ENCODE results near the gene LDLRAD3. TPM values are rescaled to one million over a fixed set of nuclear protein-coding genes. Genes with fewer than 3 reads are reported as not detected.
"Not testable (repeated sequence)": the region's sequence is repeated elsewhere in the genome, so short reads cannot be mapped to it uniquely, and the experiment has no call there.

The LDLRAD3 gene
- total and polyA plus RNA-seq, 10 donors, result 1.5 to 9.6 (median 8.1) TPM

DNA sequence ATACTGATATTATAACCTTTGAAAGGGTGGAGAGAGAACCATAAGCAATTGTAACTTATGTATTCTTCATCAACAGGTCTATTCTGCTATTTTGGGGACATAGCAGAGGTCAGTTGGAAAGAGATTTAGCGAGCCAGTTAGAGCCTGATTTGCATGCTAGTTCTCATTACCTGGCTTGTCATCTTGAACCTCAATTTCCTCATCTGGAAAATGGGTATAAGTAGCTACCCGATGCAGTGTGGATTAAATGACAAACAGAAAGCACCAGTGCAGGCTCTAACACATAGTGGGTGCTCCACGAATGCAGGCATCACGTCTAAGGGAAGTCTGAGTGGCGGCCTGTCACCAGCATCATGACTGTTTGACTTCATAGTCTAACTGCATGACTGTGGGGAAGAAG is 67.7 kb downstream of the LDLRAD3 start:
- Histone ChIP-seq H3K4me1 (peaks cover 0 to 5% (median 0%) of the 10 kb centered on the region in 6 donors), H3K36me3 (no peaks in the 10 kb centered on the region), H3K27ac (no peak overlapping the region), H3K27me3 (replicated peaks in 1 of 7) (no peaks in the 10 kb centered on the region), H3K9me3 (no peaks in the 10 kb centered on the region), H3K4me3 (no peak overlapping the region)
- TF ChIP-seq POLR2AphosphoS5 (IDR thresholded peaks at IDR 0.05), result no peak
- TF ChIP-seq, protein P1, sequence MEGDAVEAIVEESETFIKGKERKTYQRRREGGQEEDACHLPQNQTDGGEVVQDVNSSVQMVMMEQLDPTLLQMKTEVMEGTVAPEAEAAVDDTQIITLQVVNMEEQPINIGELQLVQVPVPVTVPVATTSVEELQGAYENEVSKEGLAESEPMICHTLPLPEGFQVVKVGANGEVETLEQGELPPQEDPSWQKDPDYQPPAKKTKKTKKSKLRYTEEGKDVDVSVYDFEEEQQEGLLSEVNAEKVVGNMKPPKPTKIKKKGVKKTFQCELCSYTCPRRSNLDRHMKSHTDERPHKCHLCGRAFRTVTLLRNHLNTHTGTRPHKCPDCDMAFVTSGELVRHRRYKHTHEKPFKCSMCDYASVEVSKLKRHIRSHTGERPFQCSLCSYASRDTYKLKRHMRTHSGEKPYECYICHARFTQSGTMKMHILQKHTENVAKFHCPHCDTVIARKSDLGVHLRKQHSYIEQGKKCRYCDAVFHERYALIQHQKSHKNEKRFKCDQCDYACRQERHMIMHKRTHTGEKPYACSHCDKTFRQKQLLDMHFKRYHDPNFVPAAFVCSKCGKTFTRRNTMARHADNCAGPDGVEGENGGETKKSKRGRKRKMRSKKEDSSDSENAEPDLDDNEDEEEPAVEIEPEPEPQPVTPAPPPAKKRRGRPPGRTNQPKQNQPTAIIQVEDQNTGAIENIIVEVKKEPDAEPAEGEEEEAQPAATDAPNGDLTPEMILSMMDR (IDR thresholded peaks at IDR 0.05 in 8 of 11, conservative IDR thresholded peaks at IDR 0.05 in 3 of 11), result no peak
- TF ChIP-seq POLR2A (IDR thresholded peaks at IDR 0.05), result no peak
- intact Hi-C loops (cut with DNase I; ENCODE audit: low total_unique reads), result no loop called here
- no peak for DNase-seq
- 74 to 92% (median 85%) methylated on average over 5 of the region's 5 CpGs for WGBS, 5 donors

DNA sequence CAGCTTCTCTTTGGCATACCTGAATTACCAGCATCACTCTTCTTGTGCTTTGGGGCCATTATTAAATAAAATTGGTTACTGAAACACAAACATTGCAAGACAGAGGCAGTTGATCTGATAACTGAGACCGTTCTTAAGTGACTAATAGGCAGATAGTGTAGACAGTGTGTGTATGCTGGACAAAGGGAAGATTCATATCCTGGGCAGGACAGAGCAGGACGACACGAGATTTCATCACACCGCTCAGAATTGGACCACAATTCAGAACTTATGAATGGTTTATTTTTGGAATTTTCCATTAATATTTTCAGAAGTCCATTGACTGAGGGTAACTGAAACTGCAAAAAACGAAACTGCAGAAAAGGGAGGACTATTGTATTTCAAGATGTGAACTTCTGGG is 68.6 kb downstream of the LDLRAD3 start:
- Histone ChIP-seq H3K36me3 (no peaks in the 10 kb centered on the region), H3K4me3 (no peak overlapping the region), H3K27me3 (replicated peaks in 1 of 7) (no peaks in the 10 kb centered on the region), H3K27ac (no peak overlapping the region), H3K9me3 (no peaks in the 10 kb centered on the region), H3K4me1 (peaks cover 0 to 5% (median 0%) of the 10 kb centered on the region in 6 donors)
- DNase-seq, result no peak
- TF ChIP-seq POLR2A (IDR thresholded peaks at IDR 0.05), result no peak
- TF ChIP-seq, protein P1 (IDR thresholded peaks at IDR 0.05 in 8 of 11, conservative IDR thresholded peaks at IDR 0.05 in 3 of 11), result no peak
- no peak for TF ChIP-seq POLR2AphosphoS5 (IDR thresholded peaks at IDR 0.05)
- 59 to 81% (median 69%) methylated on average over 5 of the region's 5 CpGs for WGBS, 5 donors
- intact Hi-C loops (cut with DNase I; ENCODE audit: low total_unique reads), result no loop called here

DNA sequence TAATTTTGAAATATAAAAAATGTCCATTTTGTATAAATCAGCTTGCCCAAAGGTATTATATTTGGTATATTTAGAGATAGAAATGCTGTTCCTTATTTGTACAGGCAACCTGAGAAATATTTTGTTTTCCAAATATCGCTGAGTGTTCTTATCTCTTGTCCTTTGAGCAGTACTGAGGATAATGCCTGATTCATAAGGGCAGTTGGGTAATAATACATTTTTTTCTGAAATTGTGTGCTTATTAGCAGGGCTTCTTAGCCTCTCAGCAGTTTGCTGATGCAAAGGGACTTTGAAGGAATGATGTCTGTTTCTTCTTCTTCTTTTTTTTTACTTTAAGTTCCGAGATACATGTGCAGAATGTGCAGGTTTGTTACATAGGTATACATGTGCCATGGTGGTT is 69.1 kb downstream of the LDLRAD3 start:
- Histone ChIP-seq H3K9me3 (no peaks in the 10 kb centered on the region), H3K27me3 (replicated peaks in 1 of 7) (no peaks in the 10 kb centered on the region), H3K36me3 (no peaks in the 10 kb centered on the region), H3K4me3 (no peak overlapping the region), H3K4me1 (peaks cover 0 to 5% (median 0%) of the 10 kb centered on the region in 6 donors), H3K27ac (no peak overlapping the region)
- TF ChIP-seq POLR2AphosphoS5 (IDR thresholded peaks at IDR 0.05), result no peak
- no peak for TF ChIP-seq POLR2A (IDR thresholded peaks at IDR 0.05)
- TF ChIP-seq, protein P1 (IDR thresholded peaks at IDR 0.05 in 8 of 11, conservative IDR thresholded peaks at IDR 0.05 in 3 of 11), result no peak
- intact Hi-C loops (cut with DNase I; ENCODE audit: low total_unique reads), result no loop called here
- no peak for DNase-seq
- WGBS, 5 donors, result 87 to 96% (median 91%) methylated on average over 2 of the region's 2 CpGs

DNA sequence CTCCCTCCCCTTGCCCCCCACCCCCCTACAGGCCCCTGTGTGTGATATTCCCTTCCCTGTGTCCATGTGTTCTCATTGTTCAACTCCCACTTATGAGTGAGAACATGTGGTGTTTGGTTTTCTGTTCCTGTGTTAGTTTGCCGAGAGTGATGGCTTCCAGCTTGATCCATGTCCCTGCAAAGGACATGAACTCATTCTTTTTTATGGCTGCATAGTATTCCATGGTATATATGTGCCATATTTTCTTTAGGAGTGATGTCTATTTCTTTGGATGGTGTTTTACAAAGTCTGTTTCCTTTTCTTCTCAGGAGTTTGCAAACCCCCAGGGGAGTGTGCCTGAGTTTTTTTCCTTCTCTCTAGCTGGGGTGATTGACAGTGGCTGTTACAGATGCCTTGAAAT is 69.6 kb downstream of the LDLRAD3 start:
- DNase-seq; H3K36me3 ChIP-seq; intact Hi-C loops (cut with DNase I; ENCODE audit: low total_unique reads); H3K4me1 ChIP-seq; H3K9me3 ChIP-seq; H3K27ac ChIP-seq; H3K27me3 ChIP-seq (replicated peaks in 1 of 7); H3K4me3 ChIP-seq: not testable (repeated sequence)
- WGBS, 5 donors, result 74 to 91% (median 76%) methylated on average over 1 of the region's 1 CpG

Data from spleen (tissue), 11 donors.